T-cell (primary cell): ENCODE results near the gene FAM20B. TPM values are rescaled to one million over a fixed set of nuclear protein-coding genes. Genes with fewer than 3 reads are reported as not detected.
A peak's percentile ranks its signal among the peaks of the same experiment; 100 is the strongest.

ENCODE experiments used
- ATAC-seq, 4 experiments: fragments of 200-7000 bp in 3 of 4; fragments of 150-1000 bp in 1 of 4; cut with Tn5 transposase; replicated peaks in 1 of 4; 1 replicate in 3 of 4; 2 replicates in 1 of 4; pipeline ENCODE4 v1.10.0; 2021; ENCODE audit warnings: moderate library complexity in 3 of 4, mild to moderate bottlenecking in 2 of 4, moderate number of reproducible peaks in 1 of 4
- CTCF ChIA-PET, 2 donors: fragments of 300-600 bp; sonication (Branson Sonifier 250); formaldehyde crosslinking; loops; one replicate each; lab custom pipeline; 2022; ENCODE audit warnings: antibody characterized with exemption in 2 of 2; lab: Charles Lee
- POLR2A ChIA-PET, 2 donors: fragments of 300-600 bp; sonication (Branson Sonifier 250); formaldehyde crosslinking; loops; one replicate each; lab custom pipeline; 2022; ENCODE audit warnings: antibody characterized with exemption in 2 of 2; lab: Charles Lee
- DNase-seq, 35 experiments: peaks; one replicate each; pipeline versions ENCODE4 v3.0.0 to v3.0.0-alpha.2; 2013 to 2023
- H3K27ac ChIP-seq: one replicate; pipeline ENCODE4 v1.5.1; 2013; ENCODE audit warnings: low read length
- H3K27me3 ChIP-seq, 2 experiments: replicated peaks in 1 of 2; 1 replicate in 1 of 2; 2 replicates in 1 of 2; pipeline versions ENCODE4 v1.6.1 to v1.7.0; 2013; ENCODE audit warnings: low read length in 1 of 2, mixed read lengths in 1 of 2; ENCODE audit not compliant: control insufficient read depth in 2 of 2, insufficient read depth in 2 of 2; ENCODE audit errors: extremely low read depth in 1 of 2
- H3K36me3 ChIP-seq, 2 donors: 1 replicate in 1 of 2; 2 replicates in 1 of 2; pipeline versions ENCODE4 v1.6.1 to v1.7.0; 2013; ENCODE audit warnings: low read length in 1 of 2; ENCODE audit not compliant: control insufficient read depth in 2 of 2, insufficient read depth in 1 of 2; ENCODE audit errors: extremely low read depth in 1 of 2
- H3K4me1 ChIP-seq, 2 experiments: 1 replicate in 1 of 2; 2 replicates in 1 of 2; pipeline versions ENCODE4 v1.6.1 to v1.7.0; 2013; ENCODE audit warnings: low read length in 2 of 2, mixed read lengths in 1 of 2; ENCODE audit not compliant: insufficient read depth in 2 of 2, control insufficient read depth in 1 of 2; ENCODE audit errors: extremely low read depth in 1 of 2
- H3K4me3 ChIP-seq, 2 donors: 1 replicate in 1 of 2; 2 replicates in 1 of 2; pipeline versions ENCODE4 v1.5.1 to v1.7.0; 2013; ENCODE audit warnings: mild to moderate bottlenecking in 2 of 2, low read length in 1 of 2, moderate library complexity in 1 of 2; ENCODE audit not compliant: control insufficient read depth in 1 of 2; ENCODE audit errors: extremely low read depth in 1 of 2
- H3K9me3 ChIP-seq: 2 replicates; pipeline ENCODE4 v1.7.0; 2013
- H3K27ac Mint-ChIP-seq, 2 donors: one replicate each; pipeline ENCODE4 v1.8.0; 2020 to 2021; ENCODE audit warnings: mild to moderate bottlenecking in 2 of 2, mixed read lengths in 2 of 2
- H3K27me3 Mint-ChIP-seq, 2 donors: one replicate each; pipeline ENCODE4 v1.8.0; 2021 to 2022; ENCODE audit warnings: mixed read lengths in 2 of 2
- H3K36me3 Mint-ChIP-seq: one replicate; pipeline ENCODE4 v1.8.0; 2021; ENCODE audit warnings: mixed read lengths
- H3K4me1 Mint-ChIP-seq, 3 donors: one replicate each; pipeline ENCODE4 v1.8.0; 2020 to 2022; ENCODE audit warnings: mixed read lengths in 3 of 3, mild to moderate bottlenecking in 1 of 3
- H3K4me3 Mint-ChIP-seq, 3 donors: one replicate each; pipeline ENCODE4 v1.8.0; 2020 to 2022; ENCODE audit warnings: mild to moderate bottlenecking in 3 of 3, mixed read lengths in 3 of 3, moderate library complexity in 3 of 3
- H3K9me3 Mint-ChIP-seq, 3 donors: one replicate each; pipeline ENCODE4 v1.8.0; 2020 to 2022; ENCODE audit warnings: mixed read lengths in 3 of 3
- WGBS: methylation state at CpG from one replicate; pipeline ENCODE4 v1.1.5; 2013; ENCODE audit warnings: missing lambda C conversion rate; ENCODE audit not compliant: insufficient coverage; 5-methylcytosine and 5-hydroxymethylcytosine counted together
- total RNA-seq, 35 experiments: library from RNA in 6 of 35; stranded (reverse) in 6 of 35; fragments of 120-200 nt in 1 of 35; gene quantifications; one replicate each; pipeline versions ENCODE4 v1.2.1 to v1.2.4 and lab custom pipeline; 2013 to 2026

FAM20B gene
- total RNA-seq, 5 donors from 2014 or later (not counting 1 experiment from before 2014, with no cell fraction given) = 17.2 to 26.6 (median 25.5) TPM

DNA sequence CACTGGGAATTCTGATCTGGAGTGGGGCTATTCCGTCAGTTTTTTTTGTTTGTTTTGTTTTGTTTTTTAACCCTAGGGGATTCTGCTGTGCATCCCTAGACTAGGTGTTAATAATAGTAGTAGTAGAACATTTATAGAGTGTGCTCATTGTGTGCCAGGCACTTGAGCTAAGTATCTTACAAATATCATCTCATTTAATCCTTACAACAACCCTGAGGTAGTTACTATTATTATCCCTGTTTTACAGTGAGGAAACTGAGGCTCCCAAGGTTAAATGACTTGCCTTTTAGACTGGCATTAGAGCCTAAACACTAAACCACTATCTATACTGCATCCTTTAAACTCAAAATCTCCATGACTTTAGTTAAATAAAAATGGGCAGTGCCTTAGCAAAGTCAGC lies 78.3 kb downstream of the FAM20B start:
- Mint-ChIP-seq H3K36me3 (peaks cover 17% of the 10 kb centered on the region), H3K4me1 (peaks cover 0 to 4% (median 0%) of the 10 kb centered on the region in 3 donors), H3K4me3 (no peak overlapping the region), H3K9me3 (no peaks in the 10 kb centered on the region), H3K27ac (no peak overlapping the region), H3K27me3 (no peaks in the 10 kb centered on the region)
- Histone ChIP-seq H3K27ac (no peak overlapping the region), H3K27me3 (no peaks in the 10 kb centered on the region), H3K36me3 (peaks cover 12 to 18% of the 10 kb centered on the region in 2 donors), H3K4me3 (no peak overlapping the region), H3K9me3 (no peaks in the 10 kb centered on the region), H3K4me1 (no peaks in the 10 kb centered on the region)
- CTCF ChIA-PET = no interaction called here
- DNase-seq (no peak), ATAC-seq (no peak)
- POLR2A ChIA-PET = no interaction called here
- WGBS = 100% methylated on average over 1 of the region's 1 CpG

- no peaks in the 10 kb centered on the region for H3K4me1 Mint-ChIP-seq
- WGBS = 100% methylated on average over 1 of the region's 3 CpGs
- H3K4me3 ChIP-seq = no peak overlapping the region
- H3K27me3 ChIP-seq = no peaks in the 10 kb centered on the region
- POLR2A ChIA-PET = no interaction called here
- H3K9me3 Mint-ChIP-seq = no peaks in the 10 kb centered on the region
- no peak overlapping the region for H3K4me3 Mint-ChIP-seq
- no peaks in the 10 kb centered on the region for H3K9me3 ChIP-seq
- H3K27ac ChIP-seq = no peak overlapping the region
- no peaks in the 10 kb centered on the region for H3K27me3 Mint-ChIP-seq
- peaks cover 22% of the 10 kb centered on the region for H3K36me3 Mint-ChIP-seq
- H3K4me1 ChIP-seq = no peaks in the 10 kb centered on the region
- CTCF ChIA-PET = interaction anchor here (1.0 to 1.8 kb wide), 4 partner anchors 26 to 267 kb away, joined by 3 to 6 read pairs (median 4); no protein-coding TSS in a partner anchor
- peaks cover 13 to 22% of the 10 kb centered on the region in 2 donors for H3K36me3 ChIP-seq
- ATAC-seq = no peak
- no peak overlapping the region for H3K27ac Mint-ChIP-seq
- no peak for DNase-seq
Measured at GRCh38 chr1:179104611-179105250, 79.0 kb downstream of the FAM20B start.

- Histone ChIP-seq H3K9me3 (no peaks in the 10 kb centered on the region), H3K27ac (no peak overlapping the region), H3K4me3 (no peak overlapping the region), H3K36me3 (peaks cover 18 to 29% of the 10 kb centered on the region in 2 donors), H3K27me3 (no peaks in the 10 kb centered on the region), H3K4me1 (no peaks in the 10 kb centered on the region)
- Mint-ChIP-seq H3K4me3 (no peak overlapping the region), H3K36me3 (peaks cover 28% of the 10 kb centered on the region), H3K9me3 (no peaks in the 10 kb centered on the region), H3K27ac (no peak overlapping the region), H3K27me3 (no peaks in the 10 kb centered on the region), H3K4me1 (no peaks in the 10 kb centered on the region)
- ChIA-PET CTCF (interaction anchor here (0.5 to 1.8 kb wide), 6 partner anchors 15 to 267 kb away, joined by 3 to 6 read pairs (median 4); no protein-coding TSS in a partner anchor), POLR2A (no interaction called here)
- WGBS = 90% methylated on average over 3 of the region's 7 CpGs
- DNase-seq (peak in 1 of 35 experiments; percentile 29), ATAC-seq (peak in 2 of 4 experiments; percentile 47 to 49)
Measured at GRCh38 chr1:179105393-179105792, 79.7 kb downstream of the FAM20B start.

DNA sequence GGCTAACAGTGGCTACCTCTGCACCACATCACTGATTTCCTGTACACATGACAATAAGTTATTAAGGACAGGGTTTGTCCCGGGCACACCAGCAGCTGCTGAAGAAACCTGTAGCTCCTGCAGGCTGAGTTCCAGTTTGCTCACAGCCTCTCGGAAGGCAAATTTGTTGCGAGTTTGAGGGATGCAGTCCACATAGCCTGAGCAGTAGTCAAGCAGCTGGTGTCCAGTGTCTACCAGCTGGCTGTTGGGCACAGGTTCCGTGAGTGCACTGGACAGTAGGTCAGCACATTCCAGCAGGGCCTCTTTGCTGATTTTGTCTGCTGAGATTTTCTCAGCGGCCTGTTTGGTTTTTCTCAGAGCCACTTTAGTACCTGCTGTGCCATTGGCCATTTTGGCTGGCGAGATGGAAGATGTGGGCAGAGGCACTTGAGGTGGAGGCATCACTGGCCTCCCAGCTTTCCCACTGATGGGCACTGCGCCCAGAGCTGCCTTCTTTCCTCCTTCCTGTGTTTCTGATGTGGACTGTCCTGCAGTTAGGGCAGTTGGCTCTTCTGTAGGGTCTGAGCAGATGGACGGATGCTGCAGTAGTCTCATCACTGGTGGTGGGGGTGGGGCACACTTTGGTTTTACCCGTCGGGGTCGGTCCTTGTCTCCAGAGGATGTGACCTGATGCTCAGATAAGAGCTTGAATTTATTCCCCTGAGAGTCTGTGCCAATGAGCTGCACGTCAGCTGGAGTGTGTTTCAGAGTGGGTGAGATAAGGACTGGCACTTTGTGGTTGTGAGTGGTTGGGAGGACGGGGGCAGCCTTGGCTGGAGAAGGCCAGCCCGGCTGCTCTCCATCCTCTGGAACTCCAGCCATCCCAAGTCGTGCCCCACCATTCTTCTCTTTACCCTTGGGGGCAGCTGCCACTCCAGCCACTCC lies 82.3 kb downstream of the FAM20B start:
- Histone ChIP-seq H3K27ac (no peak overlapping the region), H3K4me1 (no peaks in the 10 kb centered on the region), H3K9me3 (no peaks in the 10 kb centered on the region), H3K27me3 (no peaks in the 10 kb centered on the region), H3K36me3 (peaks cover 18 to 41% of the 10 kb centered on the region in 2 donors), H3K4me3 (no peak overlapping the region)
- POLR2A ChIA-PET = interaction anchor here in 1 of 2 donors (0.5 kb wide), 1 partner anchor 132 kb away, joined by 4 read pairs; no protein-coding TSS in a partner anchor
- H3K4me1 Mint-ChIP-seq = no peaks in the 10 kb centered on the region
- DNase-seq (no peak), ATAC-seq (no peak)
- H3K4me3 Mint-ChIP-seq = no peak overlapping the region
- no peak overlapping the region for H3K27ac Mint-ChIP-seq
- peaks cover 39% of the 10 kb centered on the region for H3K36me3 Mint-ChIP-seq
- CTCF ChIA-PET = interaction anchor here in 1 of 2 donors (1.2 kb wide), 1 partner anchor 195 kb away, joined by 4 read pairs; no protein-coding TSS in a partner anchor
- no peaks in the 10 kb centered on the region for H3K27me3 Mint-ChIP-seq
- H3K9me3 Mint-ChIP-seq = no peaks in the 10 kb centered on the region
- 96% methylated on average over 11 of the region's 15 CpGs for WGBS

DNA sequence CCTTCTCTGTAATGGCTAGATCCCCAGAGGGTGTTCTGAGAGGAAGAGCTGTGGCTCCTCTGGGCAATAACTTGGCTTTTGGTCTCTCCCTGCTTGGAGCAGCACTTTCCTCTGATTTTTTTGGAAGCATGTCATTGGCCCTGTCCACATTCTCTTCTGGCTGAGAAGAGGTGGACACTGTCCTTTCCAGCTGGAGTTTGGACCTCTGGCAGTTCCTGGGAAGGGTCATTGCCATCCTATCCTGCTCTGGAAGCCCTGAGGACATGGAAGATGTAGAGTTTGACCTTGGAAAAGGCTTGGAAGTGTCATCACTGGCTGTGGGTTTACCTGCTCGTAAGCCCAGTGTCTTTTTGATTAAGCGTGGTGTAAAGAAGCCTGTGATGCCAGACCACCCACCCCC lies 83.0 kb downstream of the FAM20B start:
- Histone ChIP-seq H3K36me3 (peaks cover 18 to 41% of the 10 kb centered on the region in 2 donors), H3K27ac (no peak overlapping the region), H3K9me3 (no peaks in the 10 kb centered on the region), H3K27me3 (no peaks in the 10 kb centered on the region), H3K4me1 (no peaks in the 10 kb centered on the region), H3K4me3 (no peak overlapping the region)
- peaks cover 43% of the 10 kb centered on the region for H3K36me3 Mint-ChIP-seq
- ChIA-PET POLR2A (interaction anchor here in 1 of 2 donors (0.6 kb wide), 1 partner anchor 14 kb away, joined by 3 read pairs; no protein-coding TSS in a partner anchor), CTCF (interaction anchor here in 1 of 2 donors (1.2 kb wide), 1 partner anchor 195 kb away, joined by 4 read pairs; no protein-coding TSS in a partner anchor)
- H3K9me3 Mint-ChIP-seq = no peaks in the 10 kb centered on the region
- DNase-seq (no peak), ATAC-seq (no peak)
- no peaks in the 10 kb centered on the region for H3K27me3 Mint-ChIP-seq
- H3K4me3 Mint-ChIP-seq = no peak overlapping the region
- H3K27ac Mint-ChIP-seq = no peak overlapping the region
- no CpG with 5 or more reads among the region's 2 CpGs for WGBS
- no peaks in the 10 kb centered on the region for H3K4me1 Mint-ChIP-seq

GRCh38 chr1:179115181-179115580 lies 89.5 kb downstream of the FAM20B start:
- peaks cover 8 to 42% of the 10 kb centered on the region in 2 donors for H3K36me3 ChIP-seq
- H3K36me3 Mint-ChIP-seq = peaks cover 47% of the 10 kb centered on the region
- no peak for ATAC-seq

More at GRCh38 chr1:179115181-179115580, 89.5 kb downstream of the FAM20B start:
- H3K9me3 Mint-ChIP-seq = no peaks in the 10 kb centered on the region
- H3K27ac ChIP-seq = no peak overlapping the region
- ChIA-PET POLR2A (interaction anchor here in 1 of 2 donors (0.6 kb wide), 1 partner anchor 14 kb away, joined by 4 read pairs; no protein-coding TSS in a partner anchor), CTCF (interaction anchor here (0.6 to 1.4 kb wide), 2 partner anchors 256 to 712 kb away, joined by 3 read pairs; no protein-coding TSS in a partner anchor)
- H3K27me3 Mint-ChIP-seq = no peaks in the 10 kb centered on the region
- no peak overlapping the region for H3K27ac Mint-ChIP-seq
- no peak for DNase-seq
- no peak overlapping the region for H3K4me3 ChIP-seq
- no peaks in the 10 kb centered on the region for H3K4me1 ChIP-seq
- H3K27me3 ChIP-seq = no peaks in the 10 kb centered on the region
- H3K4me3 Mint-ChIP-seq = no peak overlapping the region
- no peaks in the 10 kb centered on the region for H3K4me1 Mint-ChIP-seq
- no peaks in the 10 kb centered on the region for H3K9me3 ChIP-seq
- WGBS = no CpG with 5 or more reads among the region's 3 CpGs
